ENCODE results near the gene ARNT2.

GRCh38 chr15:80420658-80421057 lies 16.5 kb downstream of the ARNT2 start:
- TF ChIP-seq CTCF (IDR thresholded peaks at IDR 0.05) (no peak), POLR2A (IDR thresholded peaks at IDR 0.05) (no peak), POLR2AphosphoS5 (IDR thresholded peaks at IDR 0.05) (no peak)
